Activated T-helper 1 cell treated with Interleukin-2 at 50 U/mL for 16 hours (primary cell): ENCODE measurements around the gene CNOT8.
"Not testable (repeated sequence)": the region's sequence is repeated elsewhere in the genome, so short reads cannot be mapped to it uniquely, and the experiment has no call there.

Experiments
- DNase-seq: peaks from one replicate; pipeline ENCODE4 v3.0.0-alpha.2; 2020; ENCODE audit warnings: low read depth

Gene CNOT8

DNA sequence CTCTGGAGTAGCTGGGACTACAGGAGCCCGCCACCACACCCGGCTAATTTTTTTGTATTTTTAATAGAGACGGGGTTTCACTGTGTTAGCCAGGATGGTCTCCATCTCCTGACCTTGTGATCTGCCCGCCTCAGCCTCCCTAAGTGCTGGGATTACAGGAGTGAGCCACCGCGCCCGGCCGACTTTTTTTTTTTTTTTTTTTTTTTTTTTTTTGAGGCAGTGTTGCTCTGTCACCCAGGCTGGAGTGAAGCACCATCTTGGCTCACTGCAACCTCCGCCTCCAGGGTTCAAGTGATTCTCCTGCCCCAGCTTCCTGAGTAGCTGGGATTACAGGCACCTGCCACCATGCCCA, 22.8 kb upstream of the CNOT8 start:
- not testable (repeated sequence) for DNase-seq

DNA sequence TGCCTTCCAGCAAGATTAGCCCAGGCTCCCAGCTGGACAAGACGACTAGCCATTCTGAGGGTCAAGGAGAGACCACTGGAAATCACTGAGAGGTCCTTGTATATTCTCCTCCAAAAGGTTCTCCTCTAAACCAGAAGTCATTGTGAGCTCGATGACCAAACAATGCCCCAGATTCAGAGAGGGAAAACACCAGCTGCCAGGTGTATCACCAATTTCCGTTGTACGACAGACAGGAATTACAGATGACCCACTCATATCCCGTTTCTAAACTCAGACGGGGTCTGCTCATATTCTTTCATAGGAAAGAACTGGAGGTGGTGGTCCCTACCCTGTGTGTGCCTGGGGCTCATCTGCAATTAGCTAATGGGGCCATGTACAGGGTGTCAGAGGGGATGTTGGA, 22.2 kb upstream of the CNOT8 start:
- no peak for DNase-seq

- DNase-seq = no peak
Measured at GRCh38 chr5:154837009-154837901, 21.2 kb upstream of the CNOT8 start.

- DNase-seq = no peak
Measured at GRCh38 chr5:154840435-154841272, 17.8 kb upstream of the CNOT8 start.

GRCh38 chr5:154841273-154841661, 17.2 kb upstream of the CNOT8 start:
- no peak for DNase-seq

- no peak for DNase-seq
Measured at GRCh38 chr5:154842689-154843530, 15.5 kb upstream of the CNOT8 start.

- no peak for DNase-seq
Measured at GRCh38 chr5:154844809-154845208, 13.6 kb upstream of the CNOT8 start.

- DNase-seq = no peak
Measured at GRCh38 chr5:154849264-154849785, 9.1 kb upstream of the CNOT8 start.

DNA sequence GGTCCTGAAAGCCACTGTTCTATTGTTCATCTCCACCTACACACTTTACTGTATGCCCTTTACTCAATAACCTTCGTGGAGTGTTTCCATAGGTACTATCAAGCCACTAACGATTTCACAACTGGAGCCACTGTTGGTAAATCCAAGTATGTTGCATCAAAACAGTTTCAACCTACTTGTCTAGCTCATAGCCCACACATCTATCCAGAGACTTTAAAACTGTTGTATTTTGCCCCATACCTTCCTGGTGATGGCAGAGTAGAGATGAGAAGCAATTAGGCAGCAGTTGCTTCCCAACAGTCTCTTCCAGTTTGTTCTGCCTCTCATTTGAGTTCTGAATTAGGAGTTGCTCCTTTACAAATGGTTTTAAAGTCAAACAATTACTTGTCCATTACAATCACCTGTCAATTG, 8.6 kb upstream of the CNOT8 start:
- no peak for DNase-seq

- no peak for DNase-seq
Measured at GRCh38 chr5:154850255-154851062, 8.0 kb upstream of the CNOT8 start, which contains the start of gene FAXDC2. Gene FAXDC2 (minus strand): TSS chr5:154850603. CDS start chr5:154838178, 12,425 bp downstream.

DNA sequence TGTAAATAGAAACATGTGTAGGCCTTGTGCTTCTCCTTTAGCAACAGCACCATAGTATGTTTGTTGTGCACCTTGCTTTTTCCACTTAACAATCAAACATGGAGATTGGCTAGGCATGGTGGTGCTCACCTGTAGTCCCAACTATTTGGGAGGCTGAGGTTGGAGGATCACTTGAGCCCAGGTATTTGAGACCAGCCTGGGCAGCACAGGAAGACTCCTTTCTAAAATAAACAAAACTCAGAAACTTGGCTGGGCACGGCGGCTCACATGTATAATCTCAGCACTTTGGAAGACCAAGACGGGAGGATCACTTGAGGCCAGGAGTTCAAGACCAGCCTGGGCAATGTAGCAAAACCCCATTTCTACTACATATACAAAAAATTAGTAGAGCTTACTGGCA, 7.1 kb upstream of the CNOT8 start:
- DNase-seq = no peak

DNA sequence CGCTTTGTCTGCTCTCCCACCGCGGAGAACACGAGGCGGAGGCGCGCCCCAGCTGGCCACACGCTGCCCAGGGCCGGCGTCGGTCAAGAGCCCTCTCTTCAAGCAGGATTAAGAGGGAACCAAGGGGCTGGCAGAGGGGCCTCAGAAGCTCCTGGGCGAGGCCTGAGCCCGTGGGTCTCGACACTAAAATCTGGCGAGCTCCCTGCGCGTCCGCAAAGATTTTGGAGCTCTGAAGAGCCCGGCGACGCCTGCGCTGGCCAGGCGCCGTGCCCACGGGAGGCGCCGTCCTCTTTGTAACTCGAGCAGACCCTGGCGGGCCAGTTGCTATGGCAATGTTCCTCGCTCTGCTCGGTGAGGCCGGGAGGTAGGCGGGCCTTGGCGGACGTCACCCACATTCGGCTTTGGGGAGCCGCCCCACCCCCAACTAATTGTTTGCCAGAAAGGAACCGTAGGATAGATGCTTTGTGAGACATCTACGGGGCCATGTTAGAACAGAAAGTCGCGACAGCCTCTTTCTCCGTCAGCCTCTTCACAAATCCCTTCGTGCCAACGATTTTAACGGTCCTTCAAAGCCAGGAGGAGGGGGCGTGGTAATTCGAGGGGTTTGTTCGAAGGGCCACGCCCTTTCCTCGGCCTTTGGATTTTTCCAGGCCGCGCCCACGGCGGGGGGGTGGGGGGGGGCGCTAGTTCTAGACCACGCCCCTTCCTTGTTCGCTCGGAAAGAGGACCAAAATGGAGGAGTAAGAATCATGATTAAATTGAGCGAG, 714 bp upstream of the CNOT8 start:
- DNase-seq = peak; percentile 73

DNA sequence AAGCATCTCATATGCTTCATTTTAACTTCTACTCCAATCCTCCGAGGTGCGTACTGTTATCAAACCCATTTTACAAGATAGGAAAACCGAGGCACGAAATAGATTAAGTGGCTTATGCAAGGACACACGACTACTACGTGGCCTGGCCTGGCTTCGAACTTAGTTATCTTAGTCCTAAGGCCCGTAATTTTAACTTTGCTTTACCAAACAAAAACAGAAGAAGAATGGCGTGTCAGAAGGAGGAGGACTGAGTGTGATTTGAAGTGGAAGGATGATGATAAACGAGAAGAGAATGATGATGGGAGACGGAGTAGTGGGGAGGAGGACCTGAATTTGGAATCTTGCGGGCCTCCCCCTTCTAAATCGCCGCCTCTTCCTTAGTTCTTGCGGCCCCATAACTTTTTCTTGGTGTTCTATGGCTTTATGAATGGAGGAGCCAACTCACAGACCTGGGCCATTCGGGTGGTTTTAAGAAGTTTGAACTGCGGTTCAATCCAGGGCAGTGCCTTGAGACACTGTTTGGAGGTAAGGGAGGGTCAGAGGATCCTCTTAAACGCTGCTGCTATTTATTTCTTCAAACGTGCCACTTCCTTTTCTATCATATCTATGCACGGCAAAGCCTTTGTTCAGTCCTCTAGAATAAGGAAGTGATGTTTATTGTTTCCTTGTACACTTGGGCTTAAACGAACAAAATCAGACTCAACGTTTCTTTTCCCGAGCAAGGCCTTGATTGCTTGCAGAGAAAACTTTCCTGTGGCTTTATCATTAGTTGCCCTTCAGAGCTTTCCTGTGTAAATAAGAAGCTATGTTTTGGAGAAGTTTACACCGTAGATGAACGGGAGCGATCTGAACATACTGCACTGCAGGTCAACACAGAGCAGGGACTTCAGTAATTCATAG, 795 bp downstream of the CNOT8 start:
- DNase-seq = no peak

DNA sequence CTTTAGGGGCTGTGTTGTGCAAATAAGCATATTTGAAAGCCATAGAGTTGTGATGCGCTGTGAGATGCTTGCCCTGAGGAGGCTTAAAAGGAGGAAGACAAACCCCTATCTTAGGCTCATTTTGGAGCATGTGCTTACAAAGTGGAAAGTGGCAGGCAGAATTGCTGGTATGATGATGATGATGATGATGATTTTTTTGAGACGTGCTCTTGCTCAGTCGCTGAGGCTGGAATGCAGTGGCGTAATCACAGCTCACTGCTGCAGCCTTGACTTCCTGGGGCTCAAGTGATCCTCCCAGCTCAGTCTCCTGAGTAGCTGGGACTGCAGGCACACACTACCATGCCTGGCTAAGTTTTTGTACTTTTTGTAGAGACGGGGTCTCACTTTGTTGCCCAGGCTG, 1.7 kb downstream of the CNOT8 start:
- DNase-seq = no peak

- no peak for DNase-seq
Measured at GRCh38 chr5:154860765-154861164, 2.3 kb downstream of the CNOT8 start.

- DNase-seq = no peak
Measured at GRCh38 chr5:154861946-154862345, 3.5 kb downstream of the CNOT8 start.

GRCh38 chr5:154862766-154863165, 4.3 kb downstream of the CNOT8 start:
- no peak for DNase-seq

DNA sequence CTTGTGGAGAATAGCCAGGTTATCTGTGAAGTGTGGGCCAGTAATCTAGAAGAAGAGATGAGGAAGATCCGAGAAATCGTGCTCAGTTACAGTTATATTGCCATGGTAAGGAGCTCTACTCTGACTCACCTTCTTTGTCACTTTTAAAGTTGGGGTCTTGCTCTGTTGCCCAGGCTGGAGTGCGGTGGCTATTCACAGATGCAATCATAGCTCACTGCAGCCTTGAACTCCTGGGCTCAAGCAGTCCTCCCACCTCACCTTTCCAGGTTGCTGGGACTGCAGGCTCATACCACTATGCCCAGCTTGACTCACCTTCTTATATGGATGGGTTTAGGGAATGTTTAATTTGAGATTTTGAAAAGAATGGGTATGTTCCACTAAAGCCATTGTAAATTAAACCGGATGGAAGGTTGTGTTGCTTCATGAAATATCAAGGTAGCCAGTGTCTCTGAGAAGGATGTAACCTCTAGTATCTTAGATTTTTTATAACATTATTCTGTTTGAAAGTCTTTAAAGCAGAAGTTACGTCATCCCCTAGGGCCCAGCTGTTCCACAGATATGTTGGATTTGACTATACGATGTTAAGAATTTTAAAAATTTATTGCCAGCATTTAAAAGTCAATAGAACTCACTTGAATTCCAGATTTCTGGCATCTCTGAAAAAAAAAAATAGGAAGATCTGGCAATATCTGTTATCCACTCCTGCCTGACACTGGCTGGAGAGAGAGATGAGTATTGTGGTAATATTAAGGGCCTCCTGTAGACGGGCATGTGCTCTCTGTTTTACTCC, 5.1 kb downstream of the CNOT8 start:
- DNase-seq = no peak
